Fibroblast of lung (primary cell): ENCODE measurements around the gene DAND5. TPM values are rescaled to one million over a fixed set of nuclear protein-coding genes. Genes with fewer than 3 reads are reported as not detected.
A peak's percentile ranks its signal among the peaks of the same experiment; 100 is the strongest.

Experiments used
- DNase-seq, 2 donors: peaks; one replicate each; pipeline versions ENCODE4 v3.0.0 to v3.0.0-alpha.2; 2010; ENCODE audit warnings: low read depth in 2 of 2
- H2AFZ ChIP-seq: 2 replicates; pipeline ENCODE4 v1.5.1; 2012; ENCODE audit warnings: low read length, control low read depth, inconsistent platforms
- H3K27ac ChIP-seq: 2 replicates; pipeline ENCODE4 v1.5.1; 2011; ENCODE audit warnings: low read length, control low read depth; ENCODE audit not compliant: insufficient read depth
- H3K27me3 ChIP-seq: 2 replicates; pipeline ENCODE4 v1.5.1; 2011; ENCODE audit warnings: mild to moderate bottlenecking, low read length; ENCODE audit not compliant: control insufficient read depth, insufficient read depth
- H3K36me3 ChIP-seq: 2 replicates; pipeline ENCODE4 v1.5.1; 2011; ENCODE audit warnings: low read length; ENCODE audit not compliant: control insufficient read depth, insufficient read depth
- H3K4me1 ChIP-seq: 2 replicates; pipeline ENCODE4 v1.5.1; 2011; ENCODE audit warnings: low read length; ENCODE audit not compliant: control insufficient read depth, insufficient read depth; ENCODE audit errors: extremely low read depth
- H3K4me2 ChIP-seq: 2 replicates; pipeline ENCODE4 v1.5.1; 2011; ENCODE audit warnings: low read length, control low read depth; ENCODE audit not compliant: insufficient read depth; ENCODE audit errors: extremely low read depth
- H3K4me3 ChIP-seq, 4 experiments: fragments of 200-600 bp in 1 of 4; sonication (generic) in 1 of 4; replicated peaks in 1 of 4; 2 replicates each; pipeline ENCODE4 v1.5.1; 2011 to 2016; ENCODE audit warnings: low read length in 4 of 4, low read depth in 3 of 4, mild to moderate bottlenecking in 3 of 4, control low read depth in 2 of 4, inconsistent platforms in 1 of 4, mixed read lengths in 1 of 4; ENCODE audit not compliant: insufficient read depth in 1 of 4; ENCODE audit errors: control extremely low read depth in 1 of 4
- H3K79me2 ChIP-seq: 2 replicates; pipeline ENCODE4 v1.5.1; 2012; ENCODE audit warnings: mild to moderate bottlenecking, low read length, inconsistent platforms; ENCODE audit not compliant: control insufficient read depth, insufficient read depth
- H3K9ac ChIP-seq: 2 replicates; pipeline ENCODE4 v1.5.1; 2011; ENCODE audit warnings: mild to moderate bottlenecking, low read length, control low read depth; ENCODE audit not compliant: insufficient read depth
- H3K9me3 ChIP-seq: 2 replicates; pipeline ENCODE4 v1.5.1; 2012; ENCODE audit warnings: low read depth, low read length; ENCODE audit not compliant: control insufficient read depth, insufficient read depth
- H4K20me1 ChIP-seq: 2 replicates; pipeline ENCODE4 v1.5.1; 2011; ENCODE audit warnings: low read length; ENCODE audit not compliant: control insufficient read depth, insufficient read depth; ENCODE audit errors: extremely low read depth
- CTCF ChIP-seq, 2 donors: IDR thresholded peaks in 1 of 2; conservative IDR thresholded peaks in 1 of 2; 1 replicate in 1 of 2; 2 replicates in 1 of 2; pipeline ENCODE4 v1.5.1; 2011 to 2012; ENCODE audit warnings: low read length in 2 of 2, control low read depth in 1 of 2, inconsistent platforms in 1 of 2, low read depth in 1 of 2, mild to moderate bottlenecking in 1 of 2
- EZH2 ChIP-seq: IDR thresholded peaks from 2 replicates; pipeline ENCODE4 v1.5.1; 2012; ENCODE audit warnings: low read length, control low read depth, mild to moderate bottlenecking; ENCODE audit errors: missing control alignments
- polyA plus RNA-seq, 2 donors: library from polyadenylated mRNA; depleted of rRNA in 1 of 2; stranded (reverse) in 1 of 2; unstranded in 1 of 2; fragments of >200 nt; gene quantifications; 2 replicates each; pipeline ENCODE4 v1.2.1, GENCODE V29; 2011 to 2012; ENCODE audit warnings: missing spikeins in 1 of 2
- total RNA-seq: library from RNA; depleted of rRNA; stranded (reverse); fragments of >200 nt; gene quantifications from 2 replicates; pipeline ENCODE4 v1.2.1, GENCODE V29; 2014

Gene DAND5
- total and polyA plus RNA-seq, 2 donors (not counting 1 experiment from before 2014, with no cell fraction given), result 0.03 TPM; not detected in 1

DNA sequence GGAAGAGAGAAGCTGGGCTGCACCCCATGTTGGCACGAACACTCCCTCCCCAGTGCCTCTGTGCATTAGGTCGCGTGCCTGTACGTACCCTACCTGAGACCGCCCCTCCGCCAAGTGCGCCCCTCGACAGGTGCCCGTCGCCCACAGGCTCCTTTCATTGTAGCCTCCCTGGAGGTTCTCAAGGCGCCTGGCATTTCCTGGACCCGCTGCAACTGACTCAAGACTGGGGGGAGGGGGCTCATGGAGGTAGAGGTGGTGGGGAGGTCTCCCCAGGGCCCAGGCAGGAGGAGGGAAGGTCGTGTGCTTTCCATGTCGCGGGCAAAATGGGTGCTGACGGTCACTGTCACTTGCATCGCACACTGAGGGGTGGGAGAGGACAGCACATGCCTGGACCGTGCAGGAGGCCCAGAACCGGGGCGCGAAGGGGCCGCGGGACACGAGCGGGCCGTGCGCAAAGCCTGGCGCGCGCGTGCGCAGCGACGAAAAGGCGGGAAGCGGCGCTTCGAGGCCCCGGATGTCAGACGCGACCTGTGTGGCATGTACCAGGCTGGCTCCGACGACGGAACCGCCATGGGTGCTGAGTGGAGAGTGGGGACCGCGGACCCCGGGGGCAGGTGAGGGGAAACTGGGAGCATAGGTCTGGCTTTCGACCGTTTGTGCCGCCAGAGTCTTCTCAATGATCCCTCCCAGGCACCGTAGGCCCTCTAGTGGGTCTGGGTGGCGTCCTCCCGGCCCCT, 42.4 kb downstream of the DAND5 start:
- Histone ChIP-seq H3K79me2 (peaks cover 93% of the 10 kb centered on the region), H4K20me1 (no peaks in the 10 kb centered on the region), H2AFZ (no peak overlapping the region), H3K4me3 (no peak overlapping the region), H3K27me3 (no peaks in the 10 kb centered on the region), H3K4me1 (peaks cover 38% of the 10 kb centered on the region), H3K9ac (no peak overlapping the region), H3K9me3 (no peaks in the 10 kb centered on the region), H3K36me3 (peaks cover 10% of the 10 kb centered on the region), H3K4me2 (peak overlapping the region; percentile 25), H3K27ac (peak overlapping the region; percentile 99)
- DNase-seq, result no peak
- no peak for TF ChIP-seq EZH2
- no peak for TF ChIP-seq CTCF (conservative IDR thresholded peaks at IDR 0.05 in 1 of 2, IDR thresholded peaks at IDR 0.05 in 1 of 2; ENCODE audit: low read depth in 1 of 2, low read length in 2 of 2)

- Histone ChIP-seq H3K4me3 (peak overlapping the region in 2 of 4 experiments; percentile 60 to 63), H3K4me1 (peaks cover 33% of the 10 kb centered on the region)
Observed at GRCh38 chr19:13012390-13012689, 43.0 kb downstream of the DAND5 start.

More at GRCh38 chr19:13012390-13012689, 43.0 kb downstream of the DAND5 start:
- peak overlapping the region; percentile 99 for H3K27ac ChIP-seq
- peaks cover 10% of the 10 kb centered on the region for H3K36me3 ChIP-seq
- no peak overlapping the region for H2AFZ ChIP-seq
- peaks cover 93% of the 10 kb centered on the region for H3K79me2 ChIP-seq
- peak overlapping the region; percentile 21 for H3K9ac ChIP-seq
- no peaks in the 10 kb centered on the region for H3K9me3 ChIP-seq
- H3K27me3 ChIP-seq, result no peaks in the 10 kb centered on the region
- H4K20me1 ChIP-seq, result no peaks in the 10 kb centered on the region
- DNase-seq, result no peak
- TF ChIP-seq CTCF (conservative IDR thresholded peaks at IDR 0.05 in 1 of 2, IDR thresholded peaks at IDR 0.05 in 1 of 2; ENCODE audit: low read depth in 1 of 2, low read length in 2 of 2) (no peak), EZH2 (no peak)
- H3K4me2 ChIP-seq, result peak overlapping the region; percentile 100
